ENCODE data around the gene SLC41A3. TPM values are rescaled to one million over a fixed set of nuclear protein-coding genes. Genes with fewer than 3 reads are reported as not detected.
"Not testable (repeated sequence)": the region's sequence is repeated elsewhere in the genome, so short reads cannot be mapped to it uniquely, and the experiment has no call there.

Gene SLC41A3
- total RNA-seq, 1 donor from 2014 or later = 38.6 TPM

GRCh38 chr3:125958511-125959316 is 125.2 kb downstream of the SLC41A3 start:
- DNase-seq = no peak
- H3K36me3 Mint-ChIP-seq (ENCODE audit: unreplicated experiment) = peaks cover 5% of the 10 kb centered on the region
- H3K27me3 Mint-ChIP-seq (ENCODE audit: unreplicated experiment) = peaks cover 9% of the 10 kb centered on the region
- peaks cover 3% of the 10 kb centered on the region for H3K9me3 Mint-ChIP-seq (ENCODE audit: unreplicated experiment)
- H3K4me1 Mint-ChIP-seq (ENCODE audit: low read depth, unreplicated experiment) = no peaks in the 10 kb centered on the region
- TF ChIP-seq CTCF (IDR thresholded peaks at IDR 0.05; ENCODE audit: partially characterized antibody, unreplicated experiment) = no peak
- no peak overlapping the region for H3K27ac Mint-ChIP-seq (ENCODE audit: unreplicated experiment)
- H3K4me3 Mint-ChIP-seq (ENCODE audit: unreplicated experiment) = no peak overlapping the region

GRCh38 chr3:125957674-125958510 is 126.0 kb downstream of the SLC41A3 start:
- no peak overlapping the region for H3K4me3 Mint-ChIP-seq (ENCODE audit: unreplicated experiment)
- H3K4me1 Mint-ChIP-seq (ENCODE audit: low read depth, unreplicated experiment) = no peaks in the 10 kb centered on the region
- no peak overlapping the region for H3K27ac Mint-ChIP-seq (ENCODE audit: unreplicated experiment)
- peaks cover 5% of the 10 kb centered on the region for H3K36me3 Mint-ChIP-seq (ENCODE audit: unreplicated experiment)
- TF ChIP-seq CTCF (IDR thresholded peaks at IDR 0.05; ENCODE audit: partially characterized antibody, unreplicated experiment) = no peak
- H3K9me3 Mint-ChIP-seq (ENCODE audit: unreplicated experiment) = peaks cover 3% of the 10 kb centered on the region
- H3K27me3 Mint-ChIP-seq (ENCODE audit: unreplicated experiment) = peaks cover 9% of the 10 kb centered on the region
- DNase-seq = peak; percentile 30

GRCh38 chr3:125957020-125957419 is 126.9 kb downstream of the SLC41A3 start:
- not testable (repeated sequence) for H3K4me3 Mint-ChIP-seq (ENCODE audit: unreplicated experiment); H3K27ac Mint-ChIP-seq (ENCODE audit: unreplicated experiment)

More at GRCh38 chr3:125957020-125957419, 126.9 kb downstream of the SLC41A3 start:
- H3K4me1 Mint-ChIP-seq (ENCODE audit: low read depth, unreplicated experiment); H3K9me3 Mint-ChIP-seq (ENCODE audit: unreplicated experiment); DNase-seq; H3K36me3 Mint-ChIP-seq (ENCODE audit: unreplicated experiment); H3K27me3 Mint-ChIP-seq (ENCODE audit: unreplicated experiment): not testable (repeated sequence)

Other genes with a start within 250 kb of the SLC41A3 start
- not detected for gene ROPN1B, start 114.9 kb downstream of the SLC41A3 start, total RNA-seq (ENCODE audit: unreplicated experiment)
- gene ALDH1L1, start 96.5 kb upstream of the SLC41A3 start, total RNA-seq (ENCODE audit: unreplicated experiment) = not detected

Measured in glutamatergic neuron (in vitro differentiated cells).